ENCODE results near the gene MFAP3.

The MFAP3 gene

DNA sequence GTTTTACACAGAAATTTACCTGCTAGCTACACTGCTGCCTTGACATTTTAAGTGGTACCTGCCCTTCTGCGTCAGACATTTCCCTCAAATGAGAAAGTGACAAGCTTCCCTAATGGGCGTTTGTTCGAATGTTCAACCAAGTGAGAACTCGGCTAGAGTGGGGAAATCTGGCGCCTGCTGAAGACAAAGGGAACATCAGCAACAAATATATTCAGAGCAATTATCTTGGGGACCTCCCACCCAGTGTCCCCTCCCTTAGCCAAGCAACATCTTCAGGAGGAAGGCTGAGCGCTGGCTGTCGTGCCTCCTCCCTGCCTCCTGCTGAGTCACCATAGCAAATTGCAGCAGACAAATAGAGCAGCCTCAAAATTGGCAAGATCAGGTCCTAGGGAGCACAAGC is 57.1 kb downstream of the MFAP3 start:
- no peak for DNase-seq

DNA sequence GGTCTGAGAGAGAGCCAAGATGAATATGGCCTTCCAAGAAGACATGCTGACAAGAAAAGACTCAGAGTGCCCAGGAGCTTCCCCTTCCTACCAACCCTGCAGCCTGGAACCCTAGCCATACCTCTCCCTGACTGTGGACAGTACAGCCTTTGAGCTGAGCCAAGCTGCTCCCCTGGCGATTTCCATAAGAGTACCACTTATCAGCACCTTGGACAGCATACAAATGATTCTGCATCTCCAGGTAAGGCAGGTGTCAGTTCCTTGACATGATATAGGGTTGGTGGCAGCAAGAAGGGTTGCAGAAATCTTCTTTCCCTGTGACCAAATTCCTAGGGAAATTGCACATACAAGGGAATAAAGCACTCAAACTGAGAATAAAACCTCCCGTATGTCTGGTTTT is 58.3 kb downstream of the MFAP3 start:
- DNase-seq, result no peak

DNA sequence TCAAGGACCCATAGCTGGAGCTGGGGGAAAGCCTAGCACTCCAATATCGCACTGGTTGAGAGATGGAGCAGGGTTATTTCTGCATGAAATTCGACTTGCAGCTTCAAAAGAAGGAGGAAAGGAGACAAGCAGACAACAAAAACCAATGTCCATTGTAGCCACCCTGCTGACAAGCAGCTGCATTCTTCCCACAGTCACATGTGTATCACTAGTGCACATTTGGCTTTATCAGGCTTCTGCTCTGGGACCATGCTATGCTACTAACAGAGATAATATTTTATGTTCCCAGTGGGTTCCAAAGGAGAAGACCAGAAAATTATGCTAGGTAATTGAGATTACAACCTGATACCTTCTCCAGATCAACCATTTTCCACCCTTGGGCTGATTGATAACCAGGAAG is 59.7 kb downstream of the MFAP3 start:
- no peak for DNase-seq

DNA sequence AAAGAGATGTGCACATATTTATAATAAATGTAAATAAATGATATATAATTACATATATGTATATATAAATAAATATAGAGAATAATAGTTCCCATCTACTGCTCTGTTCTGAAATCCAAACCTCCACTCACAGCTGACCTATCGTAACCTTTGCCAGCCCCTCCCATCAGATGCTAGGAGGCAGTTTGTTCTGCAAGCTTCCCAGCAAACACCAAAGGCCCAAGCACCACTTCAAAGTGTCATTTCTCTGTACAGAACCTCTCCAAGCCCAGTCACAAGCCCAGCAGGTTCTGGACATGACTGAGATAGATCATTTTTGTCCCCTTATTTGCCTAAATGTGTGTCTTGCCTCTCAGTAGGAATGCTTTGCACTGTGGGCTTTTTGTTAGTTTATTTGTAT is 62.4 kb downstream of the MFAP3 start:
- no peak for DNase-seq

DNA sequence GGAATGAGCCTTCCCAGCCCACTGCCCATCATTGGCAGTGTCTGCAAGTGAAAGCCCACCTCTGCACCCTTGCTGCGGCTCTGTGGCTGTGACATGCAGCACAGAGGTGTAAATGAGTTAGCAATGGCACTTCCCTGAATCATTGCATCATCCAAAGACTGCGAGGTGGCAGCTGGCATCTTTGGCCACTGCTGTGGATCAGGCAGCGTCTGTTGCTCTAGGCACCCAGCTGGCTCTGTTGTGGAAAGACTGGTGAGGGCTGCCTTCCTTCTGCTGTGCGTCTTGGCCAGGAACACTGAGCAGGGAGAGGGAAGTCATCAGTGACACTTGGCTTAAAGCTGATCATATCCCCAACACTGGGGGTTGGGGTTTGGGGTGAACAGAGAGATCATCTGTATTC is 64.5 kb downstream of the MFAP3 start:
- no peak for DNase-seq

Measured in CD4-positive, alpha-beta T cell treated with Interleukin-17A for 1 hour (primary cell).